IPS-20b (cell line): ENCODE results near the gene TRERF1.

Experiments used
- H3K27ac ChIP-seq: one replicate; pipeline ENCODE4 v1.5.1; 2013; ENCODE audit warnings: low read length
- H3K27me3 ChIP-seq: 2 replicates; pipeline ENCODE4 v1.6.1; 2013; ENCODE audit warnings: mild to moderate bottlenecking, low read length, inconsistent platforms; ENCODE audit not compliant: insufficient read depth
- H3K36me3 ChIP-seq: 2 replicates; pipeline ENCODE4 v1.6.1; 2013; ENCODE audit warnings: low read depth, mild to moderate bottlenecking, inconsistent platforms, low read length, moderate library complexity; ENCODE audit not compliant: insufficient read depth
- H3K4me1 ChIP-seq: 2 replicates; pipeline ENCODE4 v1.6.1; 2013; ENCODE audit warnings: mild to moderate bottlenecking, control low read depth, inconsistent platforms, low read length, moderate library complexity; ENCODE audit not compliant: insufficient read depth
- H3K4me3 ChIP-seq: 2 replicates; pipeline ENCODE4 v1.5.1; 2013; ENCODE audit warnings: mild to moderate bottlenecking, low read length, inconsistent platforms
- H3K9ac ChIP-seq: 2 replicates; pipeline ENCODE4 v1.6.1; 2013; ENCODE audit warnings: low read depth, mild to moderate bottlenecking, inconsistent platforms, low read length, moderate library complexity
- H3K9me3 ChIP-seq: 2 replicates; pipeline ENCODE4 v1.6.1; 2013; ENCODE audit warnings: mild to moderate bottlenecking, low read depth, low read length, inconsistent platforms; ENCODE audit not compliant: insufficient read depth

The TRERF1 gene

GRCh38 chr6:42243046-42243445 is 208.7 kb downstream of the TRERF1 start:
- H3K9me3 ChIP-seq = no peaks in the 10 kb centered on the region

GRCh38 chr6:42241915-42242314 is 209.8 kb downstream of the TRERF1 start:
- H3K27me3 ChIP-seq = no peaks in the 10 kb centered on the region
- H3K36me3 ChIP-seq = peaks cover 62% of the 10 kb centered on the region
- no peak overlapping the region for H3K4me3 ChIP-seq
- no peak overlapping the region for H3K27ac ChIP-seq
- H3K9ac ChIP-seq = no peak overlapping the region
- peaks cover 8% of the 10 kb centered on the region; the same call in 1 of the 2 replicates for H3K4me1 ChIP-seq
- H3K9me3 ChIP-seq = no peaks in the 10 kb centered on the region

More at GRCh38 chr6:42243046-42243445, 208.7 kb downstream of the TRERF1 start:
- H3K9ac ChIP-seq = no peak overlapping the region
- no peak overlapping the region for H3K27ac ChIP-seq
- peaks cover 8% of the 10 kb centered on the region; the same call in 1 of the 2 replicates for H3K4me1 ChIP-seq
- peaks cover 55% of the 10 kb centered on the region for H3K36me3 ChIP-seq
- H3K27me3 ChIP-seq = no peaks in the 10 kb centered on the region
- H3K4me3 ChIP-seq = no peak overlapping the region

DNA sequence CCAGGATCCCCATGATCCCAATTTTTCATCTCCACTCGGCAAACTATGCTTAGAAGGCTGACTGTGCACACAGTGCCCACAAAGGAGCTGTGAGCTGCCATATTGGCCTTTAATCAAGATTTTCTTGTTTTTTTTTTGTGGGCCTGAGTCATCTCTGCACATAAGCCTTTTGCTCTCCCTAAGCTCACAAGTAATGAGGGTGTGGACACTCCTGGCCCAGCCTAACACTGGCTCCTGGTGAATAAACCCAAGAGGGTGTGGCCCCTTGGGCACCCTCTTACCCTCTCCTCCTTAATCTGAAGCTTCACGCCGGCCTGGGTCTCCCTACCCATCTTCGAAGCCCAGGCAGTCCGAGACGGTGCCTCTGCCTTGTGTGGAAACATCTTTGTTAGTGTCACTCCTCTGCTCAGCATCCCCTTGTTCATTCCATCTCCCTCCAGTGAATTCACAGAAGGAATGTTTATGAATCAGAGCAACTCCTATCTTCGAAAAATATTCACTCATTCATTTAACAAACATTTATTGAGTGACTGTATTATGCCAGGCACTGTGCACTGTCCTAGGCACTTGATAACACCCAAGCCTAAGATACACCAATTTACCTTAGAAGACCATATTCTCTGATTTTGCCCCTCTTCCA is 211.9 kb downstream of the TRERF1 start:
- Histone ChIP-seq H3K27me3 (no peaks in the 10 kb centered on the region), H3K36me3 (peaks cover 67% of the 10 kb centered on the region), H3K9me3 (no peaks in the 10 kb centered on the region), H3K4me3 (no peak overlapping the region), H3K27ac (no peak overlapping the region), H3K9ac (no peak overlapping the region), H3K4me1 (peaks cover 8% of the 10 kb centered on the region; the same call in 1 of the 2 replicates)

- H3K9ac ChIP-seq = no peak overlapping the region
- peaks cover 8% of the 10 kb centered on the region; the same call in 1 of the 2 replicates for H3K4me1 ChIP-seq
- H3K27me3 ChIP-seq = no peaks in the 10 kb centered on the region
- peaks cover 62% of the 10 kb centered on the region for H3K36me3 ChIP-seq
- H3K4me3 ChIP-seq = no peak overlapping the region
- no peaks in the 10 kb centered on the region for H3K9me3 ChIP-seq
- no peak overlapping the region for H3K27ac ChIP-seq
These were observed 212.4 kb downstream of the TRERF1 start for GRCh38 chr6:42239333-42239732.

GRCh38 chr6:42237857-42238256 is 213.9 kb downstream of the TRERF1 start:
- Histone ChIP-seq H3K4me1 (peaks cover 8% of the 10 kb centered on the region; the same call in 1 of the 2 replicates), H3K27ac (no peak overlapping the region), H3K9ac (no peak overlapping the region), H3K4me3 (no peak overlapping the region), H3K9me3 (no peaks in the 10 kb centered on the region), H3K27me3 (no peaks in the 10 kb centered on the region), H3K36me3 (peaks cover 57% of the 10 kb centered on the region)

- Histone ChIP-seq H3K9ac (no peak overlapping the region), H3K36me3 (peaks cover 58% of the 10 kb centered on the region), H3K27me3 (no peaks in the 10 kb centered on the region), H3K4me1 (0 out of 2 replicates have a peak, but pooled peaks cover 3% of the 10 kb centered on the region), H3K4me3 (no peak overlapping the region), H3K27ac (no peak overlapping the region), H3K9me3 (no peaks in the 10 kb centered on the region)
These were observed 214.8 kb downstream of the TRERF1 start for GRCh38 chr6:42236682-42237473.

- Histone ChIP-seq H3K4me3 (no peak overlapping the region), H3K27me3 (no peaks in the 10 kb centered on the region), H3K4me1 (no peaks in the 10 kb centered on the region), H3K36me3 (peaks cover 60% of the 10 kb centered on the region), H3K27ac (no peak overlapping the region), H3K9ac (no peak overlapping the region), H3K9me3 (no peaks in the 10 kb centered on the region)
These were observed 215.7 kb downstream of the TRERF1 start for GRCh38 chr6:42236030-42236429.

GRCh38 chr6:42232035-42232434 is 219.7 kb downstream of the TRERF1 start:
- peaks cover 52% of the 10 kb centered on the region for H3K36me3 ChIP-seq
- H3K4me1 ChIP-seq = no peaks in the 10 kb centered on the region; the same call in 1 of the 2 replicates
- H3K4me3 ChIP-seq = no peak overlapping the region
- no peaks in the 10 kb centered on the region for H3K27me3 ChIP-seq
- H3K9me3 ChIP-seq = no peaks in the 10 kb centered on the region
- no peak overlapping the region for H3K27ac ChIP-seq
- H3K9ac ChIP-seq = no peak overlapping the region

DNA sequence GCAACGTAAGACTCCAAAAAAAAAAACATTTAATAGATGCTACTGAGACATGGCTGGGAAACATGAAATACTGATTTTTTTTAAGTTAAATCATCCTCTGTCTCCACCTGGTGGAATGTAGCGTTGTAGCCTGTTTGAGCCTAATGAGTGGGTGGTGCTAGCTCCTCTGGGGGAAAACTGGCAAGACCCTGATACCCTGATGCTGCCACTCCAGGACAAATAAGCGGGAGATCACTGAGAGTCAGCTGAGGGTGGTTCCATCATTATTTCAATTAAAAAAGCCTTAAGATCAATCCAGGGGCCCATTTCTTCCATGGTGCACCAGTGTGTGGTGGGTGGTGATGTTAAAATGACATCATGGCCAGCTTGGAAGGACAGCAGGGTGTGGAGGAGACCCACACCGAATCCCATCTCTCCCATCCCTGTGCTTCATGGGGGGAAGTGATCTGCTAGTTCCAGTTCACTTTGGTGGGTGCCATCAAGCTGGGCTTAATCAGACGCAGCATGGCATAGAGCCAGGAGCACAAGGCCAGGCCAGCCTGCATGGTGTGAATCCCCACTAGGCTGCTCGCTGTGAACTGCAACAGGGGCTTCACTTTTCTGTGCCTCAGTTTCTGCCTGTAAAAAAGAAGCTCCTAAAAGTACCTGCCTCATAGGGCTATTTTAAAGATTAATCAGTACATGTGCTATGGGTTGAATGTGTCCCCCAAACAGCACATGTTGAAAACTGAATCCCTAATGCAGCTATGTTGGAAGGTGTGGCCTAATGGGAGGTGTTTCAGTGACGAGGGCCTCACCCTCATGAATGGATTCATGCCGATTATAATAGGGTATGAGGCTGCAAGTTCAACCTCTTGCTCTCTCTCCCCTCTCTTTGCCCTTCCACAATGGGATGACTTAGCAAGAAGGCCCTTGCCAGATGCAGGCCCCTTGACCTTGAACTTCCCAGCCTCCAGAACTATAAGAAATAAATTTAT is 221.1 kb downstream of the TRERF1 start:
- Histone ChIP-seq H3K36me3 (peaks cover 50% of the 10 kb centered on the region), H3K4me1 (no peaks in the 10 kb centered on the region; the same call in 1 of the 2 replicates), H3K27ac (no peak overlapping the region), H3K27me3 (no peaks in the 10 kb centered on the region), H3K9ac (no peak overlapping the region), H3K9me3 (no peaks in the 10 kb centered on the region), H3K4me3 (no peak overlapping the region)

DNA sequence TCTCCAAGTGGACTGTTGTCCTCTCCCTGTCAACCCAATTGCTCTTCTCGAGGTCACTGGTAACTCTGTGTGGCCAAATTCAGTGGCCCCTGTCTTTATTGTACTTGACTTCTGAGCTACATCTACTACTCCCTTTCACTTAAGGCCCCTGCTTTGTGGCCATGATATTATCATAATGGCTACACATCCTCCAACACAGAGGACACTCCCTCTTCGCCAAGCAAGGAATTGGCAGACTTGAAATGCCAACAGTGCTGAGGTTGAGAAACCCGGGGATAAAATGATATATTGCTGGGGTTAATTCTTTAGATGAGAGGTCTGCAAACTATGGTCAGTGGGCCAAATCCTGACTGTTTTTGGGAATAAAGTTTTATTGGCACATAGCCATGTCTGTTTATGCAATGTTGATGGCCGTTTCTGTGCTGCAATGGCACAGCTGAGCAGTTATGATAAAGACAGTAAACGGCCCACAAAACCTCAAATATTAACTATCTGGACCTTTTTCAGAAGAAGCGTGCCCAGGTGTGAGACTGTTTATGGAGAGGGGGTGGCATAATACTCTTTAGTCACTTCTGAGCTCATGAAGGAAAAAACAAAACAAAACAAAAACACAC is 222.1 kb downstream of the TRERF1 start:
- Histone ChIP-seq H3K9me3 (no peaks in the 10 kb centered on the region), H3K9ac (no peak overlapping the region), H3K27me3 (no peaks in the 10 kb centered on the region), H3K4me3 (no peak overlapping the region), H3K4me1 (no peaks in the 10 kb centered on the region; the same call in 1 of the 2 replicates), H3K27ac (no peak overlapping the region), H3K36me3 (peaks cover 42% of the 10 kb centered on the region)

DNA sequence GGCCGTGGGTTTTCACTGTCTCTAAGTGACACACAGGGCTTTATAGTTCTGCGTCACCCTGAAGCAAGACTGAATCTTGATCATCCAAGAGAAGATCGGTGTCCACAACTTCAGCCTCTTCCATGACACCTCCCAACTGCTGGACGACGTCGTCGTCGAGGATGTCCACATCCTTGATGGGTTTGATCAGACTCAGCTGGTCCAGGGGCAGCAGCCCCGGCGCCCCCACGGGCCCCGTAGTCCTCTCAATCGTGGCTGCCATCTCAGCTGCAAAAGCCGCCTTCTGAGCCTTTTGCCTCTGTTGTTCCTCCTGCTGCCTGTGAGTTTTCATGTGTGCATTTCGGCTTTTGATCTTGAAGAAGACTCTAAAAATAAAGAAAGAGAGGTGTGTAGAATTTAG is 223.4 kb downstream of the TRERF1 start:
- no peaks in the 10 kb centered on the region for H3K27me3 ChIP-seq
- no peak overlapping the region for H3K27ac ChIP-seq
- no peak overlapping the region for H3K9ac ChIP-seq
- H3K4me3 ChIP-seq = no peak overlapping the region
- H3K9me3 ChIP-seq = no peaks in the 10 kb centered on the region
- no peaks in the 10 kb centered on the region; the same call in 1 of the 2 replicates for H3K4me1 ChIP-seq
- H3K36me3 ChIP-seq = peaks cover 42% of the 10 kb centered on the region
